Left lung (tissue), 10 donors: ENCODE measurements around the gene ELOA. TPM values are rescaled to one million over a fixed set of nuclear protein-coding genes. Genes with fewer than 3 reads are reported as not detected.
A peak's percentile ranks its signal among the peaks of the same experiment; 100 is the strongest.

ENCODE experiments used
- ATAC-seq: fragments of 200-7000 bp; cut with Tn5 transposase; one replicate; pipeline ENCODE4 v1.9.1; 2020; ENCODE audit warnings: moderate library complexity
- DNase-seq, 4 donors: peaks; one replicate each; pipeline ENCODE4 v3.0.0-alpha.2; 2013 to 2020
- H3K27ac ChIP-seq, 2 donors: fragments of 200-600 bp; sonication (generic) in 1 of 2; one replicate each; pipeline versions ENCODE4 v1.5.0 to v1.8.0; 2020 to 2021
- H3K27me3 ChIP-seq, 2 donors: fragments of 200-600 bp; sonication (generic) in 1 of 2; one replicate each; pipeline versions ENCODE4 v1.5.0 to v1.8.0; 2020 to 2021
- H3K36me3 ChIP-seq, 2 donors: fragments of 200-600 bp; sonication (generic) in 1 of 2; one replicate each; pipeline versions ENCODE4 v1.5.0 to v1.8.0; 2020 to 2021
- H3K4me1 ChIP-seq, 2 donors: fragments of 200-600 bp; one replicate each; pipeline ENCODE4 v1.8.0; 2021
- H3K4me3 ChIP-seq, 2 donors: fragments of 200-600 bp; sonication (generic) in 1 of 2; one replicate each; pipeline versions ENCODE4 v1.5.0 to v1.8.0; 2020 to 2021; ENCODE audit warnings: mild to moderate bottlenecking in 1 of 2
- H3K9me3 ChIP-seq, 2 donors: fragments of 200-600 bp; sonication (generic) in 1 of 2; one replicate each; pipeline versions ENCODE4 v1.5.0 to v1.8.0; 2020 to 2021
- intact Hi-C, 2 donors: fragments of 100-400 bp; cut with DNase I; formaldehyde crosslinking; loops; one replicate each; pipeline versions ENCODE4 v1.11.2 to v1.14.2; 2022
- polyA plus RNA-seq, 6 donors: library from polyadenylated mRNA; unstranded; fragments of 120-200 nt; gene quantifications; one replicate each; pipeline ENCODE4 v1.2.1, GENCODE V29; 2013; ENCODE audit not compliant: insufficient read length in 6 of 6
- total RNA-seq, 2 donors: library from RNA; stranded (reverse); fragmentation: NEBNext Ultra II Directional; extraction: Animal tissue kit (Norgen Biotek cat#: 25700); gene quantifications; one replicate each; pipeline ENCODE4 v1.2.1, GENCODE V29; 2021
- TF ChIP-seq, protein P1 (sequence below), 2 donors: fragments of 200-600 bp; sonication (generic) in 1 of 2; IDR thresholded peaks; one replicate each; pipeline versions ENCODE4 v1.5.0 to v1.8.0; 2021; ENCODE audit warnings: antibody characterized with exemption in 2 of 2
- donor health status: DM: no; HTN: yes; CAD: no.
- donor health status: DM: no; HTN: no; CAD: no.

The ELOA gene
- total and polyA plus RNA-seq, 8 donors: 41.4 to 50.3 (median 46.4) TPM

DNA sequence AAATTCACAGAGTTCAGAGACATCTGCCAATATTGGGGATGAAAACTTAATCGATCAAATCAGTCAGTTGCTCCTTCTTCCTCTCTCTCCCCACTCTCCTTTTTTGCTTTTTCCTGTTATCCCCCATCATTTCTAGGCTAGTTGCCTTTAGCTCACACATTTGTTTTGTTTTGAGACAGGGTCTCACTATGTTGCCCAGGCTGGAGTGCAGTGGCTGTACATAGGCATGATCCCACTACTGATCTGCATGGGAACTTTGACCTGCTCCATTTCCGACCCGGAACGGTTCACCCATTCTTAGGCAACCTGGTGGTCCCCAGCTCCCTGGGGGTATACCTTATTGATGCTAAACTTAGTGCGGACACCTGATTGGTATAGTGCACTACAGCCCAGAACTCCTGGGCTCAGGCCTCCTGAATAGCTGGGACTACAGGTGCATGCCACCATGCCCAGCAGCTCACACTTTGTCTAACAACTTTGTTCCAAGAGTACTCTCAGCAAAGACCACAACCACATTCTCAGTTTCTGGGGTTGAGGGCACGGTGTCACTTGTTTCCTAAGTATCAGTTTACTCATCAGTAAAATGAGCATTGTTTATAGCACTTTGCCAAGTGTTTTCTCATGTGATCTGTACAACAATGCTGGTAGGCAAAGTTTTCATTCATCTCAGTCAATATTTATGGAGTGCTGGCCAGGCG lies 6.7 kb upstream of the ELOA start:
- H3K27me3 ChIP-seq: no peaks in the 10 kb centered on the region
- DNase-seq (no peak), ATAC-seq (no peak)
- H3K4me3 ChIP-seq: no peak overlapping the region
- H3K36me3 ChIP-seq: no peaks in the 10 kb centered on the region
- TF ChIP-seq, protein P1, sequence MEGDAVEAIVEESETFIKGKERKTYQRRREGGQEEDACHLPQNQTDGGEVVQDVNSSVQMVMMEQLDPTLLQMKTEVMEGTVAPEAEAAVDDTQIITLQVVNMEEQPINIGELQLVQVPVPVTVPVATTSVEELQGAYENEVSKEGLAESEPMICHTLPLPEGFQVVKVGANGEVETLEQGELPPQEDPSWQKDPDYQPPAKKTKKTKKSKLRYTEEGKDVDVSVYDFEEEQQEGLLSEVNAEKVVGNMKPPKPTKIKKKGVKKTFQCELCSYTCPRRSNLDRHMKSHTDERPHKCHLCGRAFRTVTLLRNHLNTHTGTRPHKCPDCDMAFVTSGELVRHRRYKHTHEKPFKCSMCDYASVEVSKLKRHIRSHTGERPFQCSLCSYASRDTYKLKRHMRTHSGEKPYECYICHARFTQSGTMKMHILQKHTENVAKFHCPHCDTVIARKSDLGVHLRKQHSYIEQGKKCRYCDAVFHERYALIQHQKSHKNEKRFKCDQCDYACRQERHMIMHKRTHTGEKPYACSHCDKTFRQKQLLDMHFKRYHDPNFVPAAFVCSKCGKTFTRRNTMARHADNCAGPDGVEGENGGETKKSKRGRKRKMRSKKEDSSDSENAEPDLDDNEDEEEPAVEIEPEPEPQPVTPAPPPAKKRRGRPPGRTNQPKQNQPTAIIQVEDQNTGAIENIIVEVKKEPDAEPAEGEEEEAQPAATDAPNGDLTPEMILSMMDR (IDR thresholded peaks at IDR 0.05): no peak
- H3K9me3 ChIP-seq: no peaks in the 10 kb centered on the region
- H3K4me1 ChIP-seq: no peaks in the 10 kb centered on the region
- intact Hi-C loops: no loop called here
- H3K27ac ChIP-seq: no peak overlapping the region

- Histone ChIP-seq H3K27ac (no peak overlapping the region), H3K36me3 (peaks cover 0 to 8% of the 10 kb centered on the region in 2 donors), H3K4me3 (no peak overlapping the region), H3K27me3 (no peaks in the 10 kb centered on the region), H3K9me3 (no peaks in the 10 kb centered on the region), H3K4me1 (peaks cover 0 to 32% of the 10 kb centered on the region in 2 donors)
- intact Hi-C loops: no loop called here
- TF ChIP-seq, protein P1 (IDR thresholded peaks at IDR 0.05): no peak
- ATAC-seq: no peak
- no peak for DNase-seq
Measured at GRCh38 chr1:23741609-23742008, 1.7 kb upstream of the ELOA start.

GRCh38 chr1:23742670-23743286 lies 493 bp upstream of the ELOA start:
- TF ChIP-seq, protein P1 (IDR thresholded peaks at IDR 0.05): no peak
- DNase-seq (peak in 1 of 4 donors; percentile 50), ATAC-seq (peak; percentile 5)
- peaks cover 0 to 41% of the 10 kb centered on the region in 2 donors for H3K4me1 ChIP-seq
- intact Hi-C loops: no loop called here
- peak overlapping the region; percentile 98 for H3K4me3 ChIP-seq
- H3K9me3 ChIP-seq: no peaks in the 10 kb centered on the region
- H3K27ac ChIP-seq: peak overlapping the region; percentile 90 to 92
- peaks cover 0 to 8% of the 10 kb centered on the region in 2 donors for H3K36me3 ChIP-seq
- no peaks in the 10 kb centered on the region for H3K27me3 ChIP-seq

DNA sequence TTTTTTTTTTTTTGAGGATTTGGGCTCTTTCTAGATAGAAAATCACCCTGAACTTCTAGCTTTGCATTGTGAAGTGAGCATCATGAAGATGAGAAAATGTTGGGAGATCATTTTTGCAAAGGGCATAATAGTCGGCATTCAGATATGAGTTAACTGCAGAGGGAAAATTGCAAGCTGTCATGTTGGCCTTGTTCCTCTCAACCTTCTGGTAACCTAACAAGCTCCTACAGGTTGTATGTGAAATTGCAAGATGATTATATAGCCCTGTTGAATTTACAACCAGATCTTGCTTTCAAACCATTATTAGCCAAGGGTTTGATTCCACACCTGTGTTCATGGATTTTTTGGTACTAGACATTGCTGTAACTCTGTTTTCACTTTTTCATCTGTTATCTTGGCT lies 2.2 kb downstream of the ELOA start:
- intact Hi-C loops: no loop called here
- Histone ChIP-seq H3K4me1 (peaks cover 0 to 50% of the 10 kb centered on the region in 2 donors), H3K4me3 (no peak overlapping the region), H3K36me3 (peaks cover 0 to 20% of the 10 kb centered on the region in 2 donors), H3K27me3 (no peaks in the 10 kb centered on the region), H3K9me3 (no peaks in the 10 kb centered on the region), H3K27ac (no peak overlapping the region)
- TF ChIP-seq, protein P1 (IDR thresholded peaks at IDR 0.05): no peak
- ATAC-seq (peak; percentile 16), DNase-seq (no peak)

DNA sequence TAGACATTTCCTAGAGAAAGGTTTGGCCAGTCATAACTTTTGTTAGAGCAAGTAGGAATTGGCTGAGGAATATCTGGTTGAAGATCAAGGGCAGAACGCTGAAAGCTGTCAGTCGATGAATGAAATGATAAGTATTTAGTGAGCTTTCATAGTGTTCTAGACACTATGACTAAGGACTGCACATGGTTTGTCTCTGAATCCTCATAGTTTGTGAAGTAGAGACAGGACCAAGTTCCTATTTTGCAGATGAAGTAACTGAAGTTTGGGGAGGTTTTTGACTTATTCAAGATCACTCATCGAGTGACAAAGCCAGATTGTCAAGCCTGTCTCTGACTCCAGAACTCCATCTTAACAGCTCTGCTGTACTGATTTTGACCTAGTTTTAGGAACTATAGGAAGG lies 4.7 kb downstream of the ELOA start:
- no peak for DNase-seq
- Histone ChIP-seq H3K9me3 (no peaks in the 10 kb centered on the region), H3K4me3 (no peak overlapping the region), H3K27me3 (no peaks in the 10 kb centered on the region), H3K36me3 (peaks cover 0 to 45% of the 10 kb centered on the region in 2 donors), H3K27ac (no peak overlapping the region), H3K4me1 (peaks cover 0 to 43% of the 10 kb centered on the region in 2 donors)
- intact Hi-C loops: no loop called here
- ATAC-seq: no peak
- TF ChIP-seq, protein P1 (IDR thresholded peaks at IDR 0.05): no peak
